ENCODE data around the gene CASP8. TPM values are rescaled to one million over a fixed set of nuclear protein-coding genes. Genes with fewer than 3 reads are reported as not detected.
"Not testable (repeated sequence)": the region's sequence is repeated elsewhere in the genome, so short reads cannot be mapped to it uniquely, and the experiment has no call there.

The CASP8 gene
- total RNA-seq, 1 experiment from 2014 or later: 85.8 TPM

DNA sequence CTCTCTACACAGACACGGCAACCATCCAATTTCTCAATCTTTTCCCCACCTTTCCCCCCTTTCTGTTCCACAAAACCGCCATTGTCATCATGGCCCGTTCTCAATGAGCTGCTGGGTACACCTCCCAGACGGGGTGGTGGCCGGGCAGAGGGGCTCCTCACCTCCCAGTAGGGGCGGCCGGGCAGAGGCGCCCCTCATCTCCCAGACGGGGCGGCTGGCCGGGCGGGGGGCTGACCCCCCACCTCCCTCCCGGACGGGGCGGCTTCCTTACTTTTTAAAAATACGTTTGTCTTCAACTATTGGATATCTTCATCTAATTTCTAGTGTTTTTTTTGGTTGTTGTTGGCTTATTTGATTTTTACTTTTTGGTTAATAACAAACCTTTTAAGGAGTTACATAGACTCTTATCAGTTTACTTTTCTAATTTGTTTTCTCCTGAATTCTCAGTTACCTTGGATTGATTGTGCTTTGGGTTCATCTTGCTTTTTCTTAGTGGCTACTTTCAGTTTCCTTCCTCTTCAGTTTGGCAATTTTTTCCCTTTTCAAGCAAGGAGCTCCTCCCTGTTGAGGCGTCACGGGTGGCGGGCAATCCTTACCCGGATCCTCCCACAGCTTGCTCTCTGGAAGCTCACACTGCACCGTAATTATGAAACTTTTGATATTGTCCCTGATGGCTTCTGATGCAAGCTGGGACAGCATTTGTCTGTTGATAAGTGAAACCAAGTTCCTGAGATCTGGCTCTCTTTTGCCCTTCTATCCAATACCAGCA lies 21.0 kb upstream of the CASP8 start:
- not testable (repeated sequence) for DNase-seq (ENCODE audit: extremely low read depth, low read depth)

DNA sequence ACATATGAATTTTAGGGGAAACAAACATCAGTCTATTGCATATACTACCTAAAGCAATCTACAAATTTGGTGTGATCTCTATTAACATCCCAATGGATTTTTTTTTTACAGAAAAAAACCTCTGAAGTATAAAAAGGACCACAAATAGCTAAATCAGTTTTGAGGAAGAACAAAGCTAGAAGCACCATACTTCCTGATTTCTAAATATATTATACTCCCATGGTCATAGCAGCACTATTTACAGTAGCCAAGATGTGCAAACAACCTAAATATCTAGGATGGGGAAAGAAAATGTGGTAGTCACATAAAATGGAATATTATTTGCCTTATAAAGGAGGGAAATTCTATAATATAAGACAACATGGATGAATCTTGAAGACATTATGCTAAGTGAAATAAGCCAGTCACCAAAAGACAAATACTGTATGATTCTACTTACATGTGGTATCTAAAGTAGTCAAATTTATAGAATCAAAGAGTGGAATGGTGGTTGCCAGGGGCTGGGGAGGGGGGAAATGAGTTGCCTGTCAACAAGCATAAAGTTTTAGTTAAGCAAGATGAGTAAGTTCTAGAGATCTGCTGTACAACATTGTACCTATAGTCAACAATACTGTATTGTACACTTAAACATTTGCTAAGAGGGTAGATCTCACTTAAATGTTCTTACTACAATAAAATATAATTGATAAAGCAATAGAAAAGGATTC lies 17.6 kb upstream of the CASP8 start:
- no peak for DNase-seq (ENCODE audit: extremely low read depth, low read depth)

DNA sequence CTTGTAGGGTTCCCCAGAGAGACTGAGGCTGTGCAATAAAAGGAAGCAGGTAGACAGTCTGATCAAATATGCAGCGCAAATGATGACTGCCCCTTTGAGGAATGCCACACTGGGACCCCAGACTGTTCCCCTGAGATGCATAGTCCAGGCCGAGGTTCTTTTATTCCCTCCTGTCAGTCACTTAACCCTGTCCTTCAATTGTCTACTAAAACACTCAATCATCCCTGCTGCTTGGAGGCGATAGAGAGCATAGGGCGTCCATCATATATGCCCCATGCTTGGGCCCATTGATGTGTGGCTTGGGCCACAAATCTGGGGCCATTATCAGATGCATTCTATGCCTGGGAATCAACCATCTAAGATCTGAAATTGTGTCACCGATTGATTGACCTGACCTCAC lies 15.5 kb upstream of the CASP8 start:
- no peak for DNase-seq (ENCODE audit: extremely low read depth, low read depth)

- DNase-seq (ENCODE audit: extremely low read depth, low read depth): no peak
Observed at GRCh38 chr2:201246280-201246679, 14.1 kb upstream of the CASP8 start.

DNA sequence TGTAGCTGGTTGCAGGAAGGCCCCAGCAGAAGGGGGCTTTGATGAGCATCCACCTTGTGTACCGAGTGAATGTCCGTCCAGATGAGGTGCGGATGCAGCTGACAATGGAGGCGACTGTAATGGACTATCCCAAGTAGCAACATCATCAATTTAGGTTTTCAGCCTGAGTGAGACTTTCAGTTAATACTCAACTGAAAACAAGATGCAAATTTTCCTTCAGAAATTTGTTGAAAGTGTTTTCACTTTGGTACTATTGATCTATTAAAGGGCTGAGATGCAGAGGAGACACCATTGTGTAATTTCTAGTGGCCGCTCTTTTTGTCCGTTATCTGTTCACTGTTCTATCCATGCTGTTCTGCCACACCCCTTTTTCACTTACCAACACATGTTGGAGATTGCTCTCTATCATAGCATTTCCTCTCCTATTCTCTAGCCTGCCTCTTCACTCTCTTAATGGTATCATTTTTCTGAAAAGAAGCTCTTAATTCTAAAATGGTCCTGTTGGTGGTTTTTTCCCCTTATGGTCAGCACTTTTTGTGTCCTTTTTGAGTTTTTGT lies 12.0 kb upstream of the CASP8 start:
- DNase-seq (ENCODE audit: extremely low read depth, low read depth): no peak

DNA sequence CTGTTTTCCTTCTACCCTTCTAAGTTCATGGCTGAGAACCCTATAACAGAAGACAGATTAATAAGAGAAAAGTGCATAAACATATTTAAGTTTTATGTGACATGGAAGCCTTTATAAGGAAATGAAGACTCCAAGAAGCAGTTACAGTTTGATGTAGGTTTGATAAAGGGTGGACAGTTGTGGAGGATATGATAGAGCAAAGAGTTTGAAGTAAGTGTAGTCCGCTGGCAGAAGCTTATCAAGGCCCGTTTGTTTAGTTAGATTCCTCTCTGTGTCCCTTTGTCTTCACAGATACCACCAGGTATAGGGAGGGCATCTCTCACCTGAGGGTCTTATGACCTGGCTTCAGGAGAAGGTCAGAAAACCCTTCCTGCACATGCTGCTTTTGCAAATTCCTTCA lies 10.4 kb upstream of the CASP8 start:
- DNase-seq (ENCODE audit: extremely low read depth, low read depth): no peak

GRCh38 chr2:201250741-201251140 lies 9.6 kb upstream of the CASP8 start:
- DNase-seq (ENCODE audit: extremely low read depth, low read depth): no peak

GRCh38 chr2:201254081-201254730 lies 6.1 kb upstream of the CASP8 start:
- DNase-seq (ENCODE audit: extremely low read depth, low read depth): peak; percentile 63

GRCh38 chr2:201255408-201256033 lies 4.8 kb upstream of the CASP8 start:
- DNase-seq (ENCODE audit: extremely low read depth, low read depth): no peak

DNA sequence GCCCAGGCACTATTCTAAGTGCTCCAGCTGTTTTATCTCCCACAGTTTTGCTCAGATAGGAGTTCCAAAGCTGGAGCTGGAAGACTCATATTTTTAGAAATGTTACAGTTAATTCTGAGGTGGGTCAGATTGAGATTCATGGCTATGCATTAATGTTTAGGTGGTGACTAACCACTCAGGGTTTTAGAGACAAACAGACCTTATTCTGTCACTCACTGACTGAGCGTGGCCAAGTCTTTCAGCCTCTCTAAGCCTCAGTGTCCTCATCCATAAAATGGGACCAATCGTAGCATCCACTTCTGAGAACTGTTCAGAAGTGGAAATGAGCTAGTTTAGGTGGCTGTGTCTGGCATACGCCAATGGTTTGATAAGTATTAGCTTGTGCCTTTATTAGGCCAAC lies 4.3 kb upstream of the CASP8 start:
- DNase-seq (ENCODE audit: extremely low read depth, low read depth): no peak

DNA sequence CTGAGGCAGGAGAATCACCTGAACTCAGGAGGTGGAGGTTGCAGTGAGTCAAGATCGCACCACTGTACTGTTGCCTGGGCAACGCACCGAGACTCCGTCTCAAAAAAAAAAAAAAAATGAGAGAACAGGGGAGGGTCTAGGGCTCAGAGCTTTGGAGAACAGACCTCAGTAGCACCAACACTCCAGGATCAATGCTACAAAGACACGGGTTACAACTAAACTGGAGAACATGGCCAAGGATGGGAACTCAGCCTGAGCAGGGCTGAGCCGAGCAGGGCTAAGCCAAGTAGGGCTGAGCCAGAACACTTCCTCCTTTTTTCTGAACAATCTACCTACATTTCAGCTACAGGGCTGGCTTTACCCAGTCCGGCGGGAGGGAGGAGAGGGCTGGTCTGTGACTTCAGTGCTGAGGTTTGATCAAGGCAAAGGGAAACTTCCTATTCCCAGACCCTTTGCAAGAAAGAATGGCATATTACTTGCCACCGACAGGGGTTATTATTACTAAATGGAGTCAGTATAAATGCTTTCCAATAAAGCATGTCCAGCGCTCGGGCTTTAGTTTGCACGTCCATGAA lies 2.9 kb upstream of the CASP8 start:
- no peak for DNase-seq (ENCODE audit: extremely low read depth, low read depth)

- peak; percentile 81 for DNase-seq (ENCODE audit: extremely low read depth, low read depth)
Observed at GRCh38 chr2:201257956-201258665, 2.2 kb upstream of the CASP8 start.

DNA sequence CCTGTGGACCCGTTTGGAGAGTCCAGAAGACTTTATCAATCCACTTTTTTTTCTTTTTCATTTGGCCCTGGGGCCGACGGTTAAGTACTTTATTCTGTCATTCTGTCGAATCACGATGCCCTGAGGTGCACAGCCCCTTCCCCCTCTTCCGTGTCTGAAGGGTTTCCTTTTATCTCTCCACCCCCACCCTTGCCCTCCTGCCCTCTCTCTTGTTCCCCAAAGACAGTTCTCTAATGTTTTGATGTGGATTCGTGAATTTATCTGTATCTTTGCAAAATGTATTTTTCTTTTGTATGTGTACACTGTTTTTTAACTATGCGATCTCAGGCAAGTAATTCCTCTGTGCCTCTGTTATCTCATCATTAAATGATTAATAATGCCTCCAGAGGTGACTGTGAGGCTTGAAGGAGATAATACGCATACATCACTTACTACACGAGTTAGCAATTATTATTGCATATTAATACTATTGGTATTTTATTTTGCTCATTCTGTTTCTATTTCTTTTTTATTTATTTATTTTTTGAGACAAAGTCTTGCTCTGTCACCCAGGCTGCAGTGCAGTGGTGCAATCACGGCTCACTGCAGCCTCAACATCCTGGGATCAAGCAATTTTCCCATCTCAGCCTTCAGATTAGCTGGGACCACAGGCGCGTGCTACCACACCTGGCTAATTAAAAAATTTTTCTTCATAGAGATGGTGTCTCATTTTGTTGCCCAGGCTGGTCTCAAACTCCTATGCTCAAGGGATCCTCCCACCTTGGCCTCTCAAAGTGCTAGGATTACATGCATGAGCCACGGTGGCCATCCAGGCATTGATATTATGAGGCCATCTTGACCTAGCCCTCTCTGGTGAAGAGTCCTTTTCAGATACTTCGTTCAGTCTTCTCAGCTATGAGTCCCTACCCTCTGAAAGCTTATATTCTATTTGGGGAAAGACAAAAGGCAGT lies 1.4 kb upstream of the CASP8 start:
- DNase-seq (ENCODE audit: extremely low read depth, low read depth): no peak

DNA sequence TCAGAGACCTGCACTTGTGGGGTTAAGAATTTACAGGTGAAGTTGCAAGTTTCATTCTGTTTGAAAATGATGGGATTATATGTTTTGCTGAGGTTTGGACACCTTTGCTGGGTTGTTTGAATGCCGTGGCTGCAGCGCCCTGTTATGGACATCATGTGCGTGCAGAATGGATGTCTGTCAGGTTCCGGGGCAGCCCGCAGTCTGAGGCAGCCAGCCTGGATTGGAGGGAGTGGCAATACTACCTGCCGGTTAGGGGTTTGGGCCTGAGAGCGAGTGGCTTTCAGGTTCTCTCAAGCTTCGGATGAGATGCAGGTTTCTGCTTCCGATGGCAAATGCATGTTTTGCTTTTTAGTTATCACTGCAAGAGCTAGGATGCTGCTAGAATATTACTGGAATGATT lies 1.1 kb downstream of the CASP8 start:
- no peak for DNase-seq (ENCODE audit: extremely low read depth, low read depth)

DNA sequence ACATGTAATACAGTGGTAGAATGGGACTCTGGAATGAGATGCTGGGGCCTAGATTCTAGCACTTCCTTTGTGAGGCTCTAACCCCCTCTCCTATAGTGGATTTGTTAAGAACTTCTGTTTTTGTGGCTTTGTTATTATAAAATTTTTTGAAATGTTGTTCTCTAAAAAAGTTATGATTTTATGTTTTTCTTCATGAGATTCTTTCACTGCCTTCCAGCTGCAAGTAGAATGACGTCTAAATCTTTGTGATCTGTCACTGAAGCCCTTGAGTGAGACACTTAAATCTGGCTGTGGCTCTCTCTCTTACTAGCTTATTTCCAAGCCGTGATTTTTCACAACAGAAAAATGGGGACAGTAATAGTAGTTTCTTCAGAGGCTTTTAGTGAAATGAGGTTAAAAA lies 1.6 kb downstream of the CASP8 start:
- DNase-seq (ENCODE audit: extremely low read depth, low read depth): no peak

DNA sequence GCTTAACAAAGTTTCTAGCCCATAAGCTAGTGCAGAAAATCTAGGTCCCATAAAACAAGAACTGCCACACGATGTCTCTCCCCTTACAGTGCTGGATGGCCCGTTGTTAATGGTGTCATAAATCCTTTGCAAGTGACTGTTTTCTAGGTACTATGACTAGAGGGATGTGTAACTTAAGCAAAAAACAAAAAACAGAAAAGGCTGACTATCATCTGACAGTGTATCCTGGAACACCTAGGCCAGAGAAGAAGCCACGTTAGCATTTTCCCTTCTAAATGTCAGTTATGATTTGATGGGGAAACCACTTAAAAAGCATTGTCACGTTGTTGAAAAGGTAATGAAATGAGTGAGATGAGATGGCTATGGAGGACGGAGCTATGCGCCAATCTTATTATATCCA lies 2.4 kb downstream of the CASP8 start:
- no peak for DNase-seq (ENCODE audit: extremely low read depth, low read depth)

- DNase-seq (ENCODE audit: extremely low read depth, low read depth): no peak
Observed at GRCh38 chr2:201263779-201264178, 3.4 kb downstream of the CASP8 start.

DNA sequence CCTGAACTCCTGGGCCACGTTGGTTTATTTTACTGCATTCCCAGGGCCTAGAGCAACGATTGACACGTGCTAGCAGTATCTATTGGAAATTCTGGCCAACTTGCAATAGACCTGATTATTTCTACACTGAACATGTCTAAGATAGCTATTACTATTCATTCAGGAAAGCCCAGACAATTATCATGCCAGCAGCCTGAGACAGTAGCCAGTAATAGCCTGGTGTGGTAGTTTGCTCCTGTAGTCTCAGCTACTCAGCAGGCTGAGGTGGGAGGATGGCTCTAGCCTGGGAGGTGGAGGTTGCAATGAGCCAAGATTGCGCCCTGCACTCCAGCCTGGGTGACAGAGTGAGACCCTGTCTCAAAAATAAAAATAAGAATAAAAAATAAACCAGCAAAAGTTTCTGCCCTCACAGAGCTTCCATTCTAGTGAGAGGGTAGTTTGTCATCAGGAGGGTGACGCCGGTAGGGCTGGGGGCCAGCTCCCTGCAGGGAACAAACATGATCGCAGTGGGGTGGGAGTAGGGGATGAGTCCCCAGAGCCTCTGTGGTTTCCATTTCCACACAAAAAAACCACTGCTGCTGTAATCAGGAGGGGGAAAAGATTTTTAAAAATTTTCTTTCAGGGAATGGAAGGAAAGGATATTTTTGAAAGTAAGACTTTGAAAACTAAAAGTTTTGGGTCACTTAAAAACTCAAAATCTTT lies 4.3 kb downstream of the CASP8 start:
- no peak for DNase-seq (ENCODE audit: extremely low read depth, low read depth)
